Keratinocyte (primary cell): ENCODE results near the gene CIB4.

Experiments used
- CTCF ChIP-seq, 3 experiments: IDR thresholded peaks in 1 of 3; conservative IDR thresholded peaks in 1 of 3; optimal IDR thresholded peaks in 1 of 3; 2 replicates in 2 of 3; 3 replicates in 1 of 3; pipeline versions ENCODE3 to v1.5.1; 2011; ENCODE audit warnings: low read length in 3 of 3, mild to moderate bottlenecking in 3 of 3, moderate library complexity in 2 of 3, control low read depth in 1 of 3, inconsistent platforms in 1 of 3; ENCODE audit not compliant: insufficient read depth in 2 of 3; ENCODE audit errors: extremely low read depth in 1 of 3
- EZH2 ChIP-seq: IDR thresholded peaks from one replicate; pipeline ENCODE4 v1.6.1; 2012; ENCODE audit warnings: inconsistent platforms, mild to moderate bottlenecking, low read length, moderate library complexity

GRCh38 chr2:26642429-26642828, 1.3 kb upstream of the CIB4 start:
- TF ChIP-seq CTCF (optimal IDR thresholded peaks at IDR 0.05 in 1 of 3, IDR thresholded peaks at IDR 0.05 in 1 of 3, conservative IDR thresholded peaks at IDR 0.05 in 1 of 3; ENCODE audit: extremely low read depth in 1 of 3, insufficient read depth in 2 of 3, low read length in 3 of 3) = no peak
- no peak for TF ChIP-seq EZH2
